K562 (cell line): ENCODE measurements around the gene AMIGO1. TPM values are rescaled to one million over a fixed set of nuclear protein-coding genes. Genes with fewer than 3 reads are reported as not detected.

ENCODE experiments used
- ARID4B ChIP-seq: sonication (generic); formaldehyde crosslinking; IDR thresholded peaks from 2 replicates; pipeline ENCODE4 v1.8.0; 2022; ENCODE audit warnings: mild to moderate bottlenecking, missing genetic modification reagents
- CTBP1 ChIP-seq: fragments of 450-650 bp; IDR thresholded peaks from 2 replicates; pipeline ENCODE4 v1.6.1; 2016; ENCODE audit warnings: borderline replicate concordance
- DPF2 ChIP-seq: fragments of 450-650 bp; IDR thresholded peaks from 2 replicates; pipeline ENCODE4 v1.6.1; 2016
- ETV6 ChIP-seq, 3 experiments: fragments of 150-350 bp in 1 of 3; sonication (generic) in 1 of 3; formaldehyde crosslinking in 1 of 3; IDR thresholded peaks; 2 replicates each; pipeline versions ENCODE4 v1.6.1 to v1.8.0; 2014 to 2022; ENCODE audit warnings: borderline replicate concordance in 2 of 3, low read depth in 2 of 3, antibody characterized with exemption in 1 of 3, low read length in 1 of 3, mild to moderate bottlenecking in 1 of 3, missing genetic modification reagents in 1 of 3
- FOXK1 ChIP-seq: sonication (generic); formaldehyde crosslinking; IDR thresholded peaks from 2 replicates; pipeline ENCODE4 v1.8.0; 2022; ENCODE audit warnings: missing genetic modification reagents, mild to moderate bottlenecking, borderline replicate concordance
- MYC ChIP-seq, 2 experiments: fragments of 250-450 bp in 1 of 2; sonication (Bioruptor Pico) in 1 of 2; IDR thresholded peaks; 2 replicates each; pipeline versions ENCODE4 v1.5.1 to v1.6.1; 2012 to 2021; ENCODE audit warnings: low read depth in 2 of 2, borderline replicate concordance in 1 of 2, improper control_type of control experiment in 1 of 2, low read length in 1 of 2, mild to moderate bottlenecking in 1 of 2, moderate library complexity in 1 of 2
- NELFE ChIP-seq: IDR thresholded peaks from 2 replicates; pipeline ENCODE4 v1.6.1; 2011; ENCODE audit warnings: mild to moderate bottlenecking; ENCODE audit not compliant: insufficient read depth, insufficient read length
- SOX6 ChIP-seq: fragments of 450-650 bp; IDR thresholded peaks from 2 replicates; pipeline ENCODE4 v1.6.1; 2014; ENCODE audit warnings: mild to moderate bottlenecking
- TGIF2 ChIP-seq: sonication (generic); formaldehyde crosslinking; IDR thresholded peaks from 2 replicates; pipeline ENCODE4 v1.8.1; 2022; ENCODE audit warnings: mild to moderate bottlenecking, missing genetic modification reagents, moderate library complexity
- ZBTB34 ChIP-seq: fragments of 250-450 bp; sonication (Bioruptor Pico); IDR thresholded peaks from 2 replicates; pipeline ENCODE4 v1.8.0; 2021; ENCODE audit warnings: mild to moderate bottlenecking, moderate library complexity
- ZNF318 ChIP-seq, 2 experiments: fragments of 450-650 bp; IDR thresholded peaks; 2 replicates each; pipeline ENCODE4 v1.6.1; 2016; ENCODE audit warnings: mild to moderate bottlenecking in 2 of 2, borderline replicate concordance in 1 of 2, low read depth in 1 of 2, moderate library complexity in 1 of 2
- polyA plus RNA-seq, 8 experiments: library from polyadenylated mRNA; depleted of rRNA in 4 of 8; stranded (reverse) in 5 of 8; unstranded in 3 of 8; fragments of >200 nt; fragmentation: Nextera tagmentation in 2 of 8; fragmentation: Illumina TruSeq in 1 of 8; extraction: Ambion mirVana in 2 of 8; extraction: Trizol in 1 of 8; gene quantifications; 2 replicates each; pipeline versions ENCODE4 v1.2.1 to v1.2.3, GENCODE V29; 2011 to 2014; ENCODE audit warnings: inconsistent platforms in 1 of 8, missing spikeins in 1 of 8
- total RNA-seq, 7 experiments: library from RNA; depleted of rRNA in 6 of 7; stranded (reverse); fragments of >200 nt in 6 of 7; fragmentation: Illumina TruSeq in 2 of 7; extraction: Trizol in 2 of 7; gene quantifications; 2 replicates each; pipeline versions ENCODE4 v1.2.1 to v1.2.3, GENCODE V29; 2011 to 2021; ENCODE audit warnings: low replicate concordance in 1 of 7

Gene AMIGO1
- total and polyA plus RNA-seq, 9 of the 15 experiments (the other 6 are each of a cell fraction or from before 2014, with no cell fraction given), result 0.24 to 1.0 (median 0.54) TPM

- TF ChIP-seq TGIF2 (CRISPR knock-in tag), result no peak
- TF ChIP-seq MYC (IDR thresholded peaks at IDR 0.05; ENCODE audit: low read depth, low read length), result peak; percentile 75
- no peak for TF ChIP-seq MYC (CRISPR knock-in tag; IDR thresholded peaks at IDR 0.05; ENCODE audit: borderline replicate concordance, low read depth)
- peak; percentile 37; the same call in 1 of the 2 replicates for TF ChIP-seq CTBP1
- TF ChIP-seq ARID4B (CRISPR knock-in tag), result no peak
- no peak for TF ChIP-seq ETV6 (IDR thresholded peaks at IDR 0.05; ENCODE audit: borderline replicate concordance in 1 of 2, low read depth in 2 of 2, low read length in 1 of 2)
- TF ChIP-seq ETV6 (CRISPR knock-in tag; IDR thresholded peaks at IDR 0.05; ENCODE audit: borderline replicate concordance), result no peak
- TF ChIP-seq ZBTB34 (CRISPR knock-in tag), result no peak
- no peak for TF ChIP-seq NELFE
- TF ChIP-seq DPF2, result no peak
- 0 out of 2 replicates have a peak, but pooled peaks have one; percentile 15 for TF ChIP-seq SOX6
- no peak for TF ChIP-seq FOXK1 (CRISPR knock-in tag)
- TF ChIP-seq ZNF318 (IDR thresholded peaks at IDR 0.05; ENCODE audit: borderline replicate concordance in 1 of 2, low read depth in 1 of 2), result no peak; a peak in 1 of 4 replicates
Observed at GRCh38 chr1:109546311-109547109, 37.0 kb upstream of the AMIGO1 start (continued).
